Hypothalamus (tissue), 51 donors: ENCODE measurements around the gene MYL7.

ENCODE experiments used
- DNase-seq, 51 donors: peaks; one replicate each; lab custom pipeline; 2025; lab: John Stamatoyannopoulos, UW

Gene MYL7

DNA sequence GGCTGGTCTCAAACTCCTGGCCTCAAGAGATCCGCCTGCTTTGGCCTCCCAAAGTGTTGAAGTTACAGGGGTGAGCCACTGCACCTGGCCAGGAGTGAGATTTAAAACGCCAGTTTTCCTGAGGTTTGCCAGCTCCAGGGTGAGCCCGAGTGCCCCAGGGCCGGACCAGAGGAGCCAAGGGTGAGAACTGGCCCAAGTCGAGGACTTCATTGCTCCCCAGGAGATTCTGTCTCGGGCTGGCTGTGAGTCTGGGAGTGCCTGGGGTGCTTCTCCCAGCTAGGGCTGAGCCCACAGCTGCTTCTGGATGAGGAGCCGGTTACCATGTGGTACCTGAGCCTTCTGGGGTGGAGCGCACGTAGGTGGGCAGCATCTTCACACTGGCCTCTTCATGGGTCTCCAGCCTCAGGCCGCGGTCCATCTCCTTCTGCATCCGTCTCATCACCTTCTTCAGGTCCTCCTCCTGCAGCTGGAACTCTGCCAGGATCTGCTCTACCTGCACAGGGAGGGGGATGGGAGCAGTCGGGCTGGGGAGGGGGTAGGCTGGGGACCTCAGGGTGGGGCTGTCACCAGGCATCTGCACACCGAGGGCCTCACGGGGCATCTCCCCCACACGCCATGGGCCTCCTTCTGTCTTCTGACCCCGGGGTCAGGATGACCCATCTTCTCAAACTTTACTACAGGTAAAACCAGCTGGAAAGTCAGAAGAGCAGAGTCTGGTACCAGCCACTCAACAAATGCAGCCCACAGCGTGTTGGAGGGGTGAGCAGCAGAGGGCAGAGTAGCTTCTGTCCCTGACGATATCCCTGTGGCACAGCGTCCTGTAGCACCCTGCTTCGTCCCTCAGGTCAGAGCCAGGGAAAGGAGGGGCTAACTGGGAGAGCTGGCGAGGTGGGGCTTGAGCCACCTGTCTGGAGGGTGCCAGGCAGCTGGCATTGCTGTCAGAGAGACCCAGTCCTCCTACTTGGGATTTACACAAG lies 12.1 kb upstream of the MYL7 start:
- no peak for DNase-seq

DNA sequence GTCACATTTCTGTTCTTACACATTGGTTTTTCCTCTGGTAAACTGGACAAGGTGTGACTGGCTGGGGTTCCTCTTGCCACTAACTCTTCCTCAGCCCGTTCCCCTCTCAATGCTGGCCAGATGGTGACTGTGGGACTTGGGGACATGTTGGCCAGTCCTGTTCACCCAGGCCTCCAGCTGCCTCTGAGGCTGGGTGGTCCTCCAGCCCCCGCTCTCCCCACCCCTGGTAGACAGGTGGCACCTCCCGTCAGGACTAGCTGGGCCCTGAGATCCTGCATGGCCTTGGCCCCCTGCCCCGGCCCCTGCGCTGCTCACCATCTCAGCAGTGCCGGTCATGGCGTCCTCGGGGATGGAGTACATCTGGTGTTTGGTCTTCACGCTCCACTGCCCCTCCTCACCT lies 10.8 kb upstream of the MYL7 start:
- DNase-seq: no peak

DNA sequence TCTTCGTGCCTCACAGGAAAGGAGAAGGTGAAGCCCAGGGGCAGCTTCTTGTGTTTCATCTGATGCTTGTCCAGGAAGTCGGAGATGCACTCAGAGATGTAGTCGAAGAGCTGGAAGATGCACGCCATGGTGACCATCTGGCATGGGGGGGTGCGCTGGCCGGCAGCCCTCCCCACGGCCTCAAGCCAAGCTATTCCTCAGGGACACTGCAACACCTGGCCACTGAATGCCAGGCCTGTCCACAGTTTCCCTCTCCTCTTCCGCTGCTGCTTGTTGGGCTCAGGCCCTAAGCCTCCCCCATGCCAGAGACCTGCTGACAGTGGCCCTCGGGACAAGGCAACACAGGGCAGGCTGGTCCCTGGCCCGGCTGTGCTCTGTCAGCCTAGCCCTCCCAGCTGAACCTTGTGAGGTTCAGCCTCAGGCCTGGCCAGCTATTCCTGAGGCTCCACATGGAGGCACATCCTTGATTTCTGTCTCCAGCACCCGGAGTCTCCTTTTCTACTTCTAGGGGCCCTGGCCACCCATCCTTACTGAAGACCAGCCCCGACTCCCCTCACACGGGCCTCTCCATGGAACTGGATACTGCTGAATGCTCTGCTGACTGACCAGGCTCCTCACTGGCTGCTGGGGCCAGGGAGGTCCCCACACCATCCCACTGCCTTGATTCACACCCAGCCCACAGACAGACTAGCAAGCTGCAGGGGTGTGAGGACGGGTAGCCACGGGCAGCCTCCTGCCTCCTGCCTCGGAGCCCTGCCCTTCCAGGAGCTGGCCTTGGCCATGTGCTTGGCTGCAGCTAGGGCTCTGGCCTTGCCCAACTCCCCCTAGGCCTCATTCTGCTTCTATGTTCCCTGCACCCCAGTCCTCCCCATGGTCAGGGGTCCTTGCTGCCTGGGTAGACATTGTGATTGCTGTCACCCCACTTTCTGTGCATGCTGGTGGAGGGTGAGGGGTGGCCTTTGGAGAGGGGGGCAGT lies 10.1 kb upstream of the MYL7 start:
- no peak for DNase-seq

DNA sequence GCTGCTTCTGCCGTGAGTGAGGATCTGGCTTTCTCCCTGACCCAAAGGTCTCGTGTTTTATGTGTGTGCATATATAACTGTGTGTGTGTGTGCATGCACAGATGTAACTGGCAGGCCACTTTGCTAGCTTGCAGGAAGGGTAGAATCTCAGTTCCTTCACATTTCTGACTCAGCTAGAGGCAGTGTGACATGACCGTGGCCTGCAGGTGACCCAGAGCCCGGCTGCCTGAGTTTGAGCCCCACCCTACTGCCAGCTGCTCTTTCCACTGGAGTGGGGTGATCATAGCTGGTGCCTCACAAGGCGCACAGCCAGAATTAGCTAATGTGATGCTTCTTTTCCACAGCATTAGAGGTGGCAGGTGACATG lies 9.3 kb upstream of the MYL7 start:
- DNase-seq: no peak

DNA sequence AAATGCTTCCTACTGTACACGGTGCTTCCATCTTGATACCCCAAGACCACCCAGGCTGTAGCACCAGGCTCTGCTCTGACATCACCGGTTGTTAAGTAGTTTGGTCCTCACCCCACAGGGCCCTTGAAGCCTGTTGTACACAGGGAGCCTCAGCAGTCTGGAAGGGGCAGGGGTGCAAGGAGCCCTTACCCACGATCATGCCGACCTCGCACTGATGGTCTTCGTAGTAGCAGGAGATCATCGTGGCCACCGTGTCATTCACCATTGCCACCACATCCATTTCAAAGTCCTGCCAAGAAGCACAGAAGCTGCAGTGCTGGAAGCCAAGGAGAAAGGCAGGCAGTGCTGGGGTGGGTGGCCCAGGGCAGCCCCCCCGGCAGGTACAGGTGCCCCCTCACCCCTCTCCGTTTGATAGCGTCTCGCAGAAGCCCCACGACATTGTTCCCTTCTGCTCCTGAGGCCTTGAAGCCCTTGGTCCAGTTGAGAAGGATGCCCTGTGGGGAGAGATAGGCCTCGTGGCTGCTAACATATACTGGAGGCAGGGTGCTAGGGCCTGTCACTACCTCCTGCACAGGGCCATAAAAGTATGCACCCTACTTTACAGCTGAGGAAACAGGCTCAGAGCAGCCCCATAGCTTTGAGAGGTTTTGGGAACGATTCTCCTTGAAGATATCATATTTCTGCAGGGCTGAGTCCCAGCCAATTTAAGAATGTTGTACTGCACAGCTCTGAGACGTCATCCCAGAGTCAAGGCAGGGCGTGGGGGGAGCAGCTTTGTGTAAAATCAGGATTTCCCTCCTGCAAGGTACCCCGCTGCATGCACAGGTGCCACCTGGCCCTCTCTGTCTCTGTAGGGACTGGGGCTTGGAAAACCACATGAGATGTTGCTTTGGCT lies 8.7 kb upstream of the MYL7 start:
- DNase-seq: no peak

DNA sequence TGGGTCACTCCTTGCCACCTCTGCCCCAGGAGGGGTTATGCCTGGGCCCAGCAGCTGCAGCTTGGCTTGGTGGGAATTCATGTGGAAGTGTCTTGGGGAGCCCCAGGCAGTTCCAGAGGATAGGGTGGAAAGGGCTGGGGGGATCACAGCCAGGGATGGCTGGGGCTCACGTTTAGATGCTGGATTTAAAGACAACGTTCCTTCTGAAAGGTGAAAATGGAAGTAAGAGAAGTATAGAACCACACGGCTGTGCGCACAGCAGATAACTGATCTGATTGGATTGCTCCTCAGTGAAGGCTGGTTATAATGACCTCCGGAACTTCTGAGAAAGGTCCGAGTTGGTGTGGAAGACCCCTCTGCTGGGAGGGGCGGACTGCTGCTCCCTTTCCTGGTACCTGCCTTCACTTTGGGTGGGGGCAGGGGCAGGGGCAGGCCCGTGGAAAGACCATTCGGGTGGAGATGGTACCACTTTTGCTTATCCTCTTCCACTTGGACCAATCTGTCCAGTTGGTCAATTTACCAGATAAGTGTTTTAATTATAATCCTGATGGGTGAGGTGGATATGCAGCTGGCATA lies 7.9 kb upstream of the MYL7 start:
- DNase-seq: no peak

DNA sequence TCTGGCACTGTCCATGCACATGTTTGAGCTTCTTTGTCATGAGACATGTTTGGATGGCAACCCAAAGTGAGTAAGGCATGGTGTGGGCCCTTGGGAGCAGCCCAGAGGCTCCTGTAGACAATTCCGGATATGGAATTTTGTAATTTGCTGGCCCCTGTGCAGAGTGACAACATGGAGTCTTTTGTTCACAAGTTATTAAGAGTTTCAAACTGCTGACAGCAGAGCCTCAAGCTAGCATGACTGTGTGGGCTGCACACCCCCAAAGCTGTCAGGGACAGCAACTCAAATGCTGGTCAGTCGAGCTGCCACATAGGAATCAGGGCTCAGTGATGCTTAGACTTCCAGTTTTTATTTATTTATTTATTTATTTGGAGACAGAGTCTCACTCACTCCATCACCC lies 7.0 kb upstream of the MYL7 start:
- DNase-seq: no peak

DNA sequence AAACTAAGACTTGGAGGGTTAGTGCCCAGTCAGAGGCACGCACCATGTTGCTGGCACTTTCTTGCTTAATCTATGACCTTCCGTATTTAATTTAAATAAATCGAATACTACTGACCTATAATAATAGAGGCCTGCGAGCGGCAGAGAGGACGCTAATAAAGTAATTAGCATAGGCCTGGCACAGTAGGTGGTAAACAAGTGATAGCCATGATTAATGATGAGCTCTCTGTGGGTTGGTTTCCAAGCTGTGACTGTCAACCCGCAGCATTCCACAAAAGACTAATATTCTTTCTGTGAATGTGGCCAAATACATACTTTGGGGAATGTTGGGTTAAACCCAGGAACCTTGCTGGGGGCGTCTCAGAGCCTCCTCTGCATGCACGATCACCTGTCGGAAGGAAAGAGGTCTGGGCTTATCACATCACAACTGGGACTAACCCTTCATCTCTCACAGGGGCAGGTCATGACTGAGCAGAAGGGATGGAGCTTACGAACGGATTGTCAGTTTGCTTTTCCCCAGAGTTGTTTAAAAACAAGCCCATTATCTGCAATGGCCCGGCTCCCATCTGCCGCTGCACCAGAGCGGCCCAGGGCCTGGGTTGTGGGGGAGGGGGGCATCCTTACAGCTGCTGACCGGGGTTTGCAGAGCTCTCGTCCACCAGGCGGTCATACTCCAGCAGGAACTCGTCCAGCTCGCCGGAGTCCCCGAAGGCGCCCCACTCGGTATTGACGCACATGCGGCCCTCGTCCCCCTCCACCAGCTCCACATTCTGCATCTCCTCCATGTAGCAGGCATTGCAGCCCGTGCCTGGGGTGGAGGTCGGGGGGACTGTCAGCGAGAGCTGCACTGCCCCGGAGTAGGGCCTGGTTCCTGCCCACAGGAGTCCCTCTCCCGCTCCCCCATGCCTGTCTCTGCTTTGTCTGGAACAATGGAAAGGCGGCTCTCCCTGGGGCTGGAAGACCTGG lies 6.2 kb upstream of the MYL7 start:
- DNase-seq: peak in 11 of 51 donors; percentile 7 to 34 (median 16)

DNA sequence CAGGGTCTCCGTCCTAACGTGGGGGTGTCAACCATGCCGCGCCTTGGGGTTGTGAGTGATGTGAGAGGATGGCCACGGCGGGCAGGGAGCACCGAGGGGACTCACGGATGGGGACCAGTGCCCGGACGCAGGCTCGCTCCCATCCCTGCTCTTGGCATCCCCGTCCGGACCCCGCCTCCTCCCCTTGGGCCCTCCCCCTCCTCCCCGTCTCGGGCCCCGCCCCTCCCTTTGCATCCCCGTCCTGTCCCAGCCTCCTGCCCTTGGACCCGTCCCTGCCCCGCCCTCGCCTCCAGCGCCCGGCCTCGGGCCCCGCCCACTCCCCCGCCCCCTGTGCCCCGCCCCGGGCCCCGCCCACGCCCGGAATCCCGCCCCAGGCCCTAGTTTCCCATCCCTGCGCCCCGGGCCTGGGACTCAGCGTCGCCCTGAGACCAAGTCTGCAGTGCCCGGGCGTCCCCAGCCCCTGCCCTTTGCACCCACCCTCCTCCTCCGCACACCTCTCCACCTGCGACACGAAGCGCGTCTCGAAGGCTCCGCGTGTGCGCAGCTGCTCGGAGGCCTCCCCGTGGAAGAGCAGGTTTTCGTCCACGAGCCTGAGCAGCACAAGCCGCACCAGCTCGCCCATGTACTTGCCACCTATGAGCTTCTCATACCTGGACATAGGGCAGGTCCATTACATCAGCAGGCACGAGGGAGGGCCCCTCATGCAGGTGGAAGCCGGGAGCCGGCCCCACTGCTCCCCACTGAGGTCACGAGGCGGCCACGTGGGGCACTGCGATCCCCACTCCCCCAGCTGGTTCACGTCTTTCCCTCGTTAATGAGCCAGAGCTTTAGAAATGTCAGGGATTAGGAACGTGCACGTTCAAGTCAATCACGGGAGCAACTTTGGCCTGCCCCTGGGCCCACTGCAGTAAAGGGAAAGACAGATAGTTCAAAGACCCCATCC lies 5.1 kb upstream of the MYL7 start:
- peak in 41 of 51 donors; percentile 7 to 92 (median 58) for DNase-seq

DNA sequence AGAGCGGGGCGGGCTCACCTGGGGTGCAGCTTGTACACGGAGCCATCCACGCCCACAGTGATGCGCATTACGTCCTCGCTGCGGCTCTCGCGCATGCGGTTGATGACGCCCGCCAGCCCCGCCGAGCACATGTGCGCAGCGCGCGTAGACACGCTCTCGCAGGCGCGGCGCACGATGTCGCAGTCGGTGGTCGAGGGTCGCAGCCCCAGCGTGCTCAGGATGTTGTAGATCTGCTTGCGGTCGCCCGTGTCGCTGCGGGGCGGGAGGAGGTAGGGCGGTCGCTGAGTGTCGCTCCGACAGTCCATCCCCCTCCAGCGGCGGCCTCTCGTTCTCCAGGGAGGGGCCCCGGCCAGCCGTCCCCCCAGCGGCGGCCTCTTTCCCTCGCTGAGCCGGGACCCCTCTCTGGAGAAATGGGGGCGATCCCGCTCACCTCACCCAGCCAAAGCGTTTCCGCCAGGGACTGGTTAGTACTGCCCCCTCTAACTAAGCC lies 4.4 kb upstream of the MYL7 start:
- peak in 24 of 51 donors; percentile 15 to 62 (median 28) for DNase-seq

DNA sequence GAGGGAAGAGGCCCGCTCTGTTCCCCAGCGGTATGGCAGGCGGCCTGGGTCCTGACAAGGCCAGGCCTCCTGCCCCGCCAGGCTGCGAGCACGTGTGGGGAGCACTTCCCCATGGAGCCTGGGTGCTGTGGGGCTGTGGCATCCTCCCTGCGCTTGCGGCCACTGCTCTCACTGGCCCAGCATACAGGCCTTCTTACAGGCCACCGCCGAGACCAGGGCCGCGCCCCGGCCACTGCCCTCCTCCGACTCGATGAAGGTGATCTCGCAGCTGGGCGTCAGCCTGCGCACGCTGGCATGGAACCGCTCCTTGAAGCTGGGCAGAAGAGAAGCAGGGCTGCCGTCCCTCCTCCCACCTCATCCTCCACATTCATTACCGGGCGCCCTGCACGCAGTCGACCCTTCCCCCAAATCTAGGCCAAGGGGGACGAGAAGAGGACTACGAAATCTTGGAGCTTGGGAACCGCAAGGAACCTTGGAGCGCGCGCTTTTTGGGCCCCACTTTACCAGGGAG lies 3.9 kb upstream of the MYL7 start:
- peak in 2 of 51 donors; percentile 15 to 35 for DNase-seq

DNA sequence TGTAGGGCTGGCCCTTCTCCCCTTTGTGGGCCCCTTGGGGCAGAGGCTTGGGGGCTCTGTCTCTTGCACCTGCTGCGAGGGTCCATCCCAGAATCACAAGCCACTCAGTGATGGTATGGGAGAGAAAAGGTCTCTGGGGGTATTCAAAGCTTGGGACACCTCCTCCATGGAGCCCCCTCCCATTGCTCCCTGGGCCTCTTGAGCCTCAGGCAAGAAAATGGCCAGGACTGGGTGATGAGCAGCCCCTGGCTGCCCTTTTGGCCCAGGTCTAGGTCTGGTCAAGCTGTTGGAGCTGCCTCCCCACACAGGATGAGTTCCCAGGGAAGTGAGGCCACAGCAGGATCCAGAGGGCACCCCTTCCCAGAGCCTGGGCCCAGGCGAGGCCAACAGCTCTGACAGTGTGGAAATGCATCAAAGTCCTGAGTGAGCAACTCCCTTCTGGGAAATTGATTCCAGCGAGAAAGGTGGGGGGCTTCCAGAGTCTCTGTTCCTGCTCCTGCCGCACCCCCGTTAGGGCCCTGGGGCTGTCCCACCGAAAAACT lies 3.4 kb upstream of the MYL7 start:
- no peak for DNase-seq

DNA sequence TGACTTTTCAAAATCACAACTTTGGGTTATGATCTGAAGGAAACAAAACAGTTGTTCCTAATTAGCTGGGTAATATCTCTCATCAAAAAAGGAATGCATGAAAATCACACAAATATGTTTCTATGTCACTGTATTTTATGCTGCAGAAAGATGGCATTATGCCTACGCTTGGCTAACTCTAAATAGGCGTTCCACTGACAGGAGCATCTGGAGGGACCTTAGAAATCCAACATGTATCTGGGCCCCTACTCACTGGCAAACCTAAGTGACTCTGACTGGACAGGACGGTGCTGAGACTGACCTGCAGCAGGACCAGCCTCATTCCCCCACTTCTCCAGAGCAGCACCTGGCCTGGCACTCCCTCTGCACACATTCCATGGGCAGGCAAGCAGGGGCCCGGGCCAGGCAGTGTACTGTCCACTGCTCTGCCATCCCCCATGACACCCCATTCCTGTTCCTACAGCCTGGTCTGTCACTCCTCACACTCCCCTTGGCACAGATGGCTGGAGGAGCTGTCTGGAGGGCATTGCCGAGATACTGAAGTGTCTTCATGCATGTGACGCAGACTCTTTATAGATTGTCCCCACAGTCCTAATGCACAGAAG lies 2.6 kb upstream of the MYL7 start:
- no peak for DNase-seq

DNA sequence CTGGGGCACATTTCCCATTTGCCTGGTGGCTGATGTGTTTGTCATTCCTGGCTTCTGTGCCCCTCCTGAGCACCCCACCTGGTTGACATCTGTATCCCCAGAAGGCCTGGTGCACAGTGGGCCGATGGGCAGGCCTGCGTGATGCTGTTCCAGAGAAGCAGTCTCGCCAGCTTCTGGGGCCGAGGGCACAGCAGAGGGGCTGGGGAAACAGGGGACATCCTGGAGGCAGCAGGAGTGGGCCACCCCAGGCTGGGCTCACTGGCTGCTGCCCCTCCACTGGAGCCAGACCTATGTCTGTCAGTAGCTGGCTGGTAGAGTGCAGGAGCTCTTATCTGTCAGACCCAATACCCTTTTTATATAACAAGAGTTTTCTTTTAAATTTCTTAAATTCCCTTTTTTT lies 896 bp upstream of the MYL7 start:
- DNase-seq: no peak

DNA sequence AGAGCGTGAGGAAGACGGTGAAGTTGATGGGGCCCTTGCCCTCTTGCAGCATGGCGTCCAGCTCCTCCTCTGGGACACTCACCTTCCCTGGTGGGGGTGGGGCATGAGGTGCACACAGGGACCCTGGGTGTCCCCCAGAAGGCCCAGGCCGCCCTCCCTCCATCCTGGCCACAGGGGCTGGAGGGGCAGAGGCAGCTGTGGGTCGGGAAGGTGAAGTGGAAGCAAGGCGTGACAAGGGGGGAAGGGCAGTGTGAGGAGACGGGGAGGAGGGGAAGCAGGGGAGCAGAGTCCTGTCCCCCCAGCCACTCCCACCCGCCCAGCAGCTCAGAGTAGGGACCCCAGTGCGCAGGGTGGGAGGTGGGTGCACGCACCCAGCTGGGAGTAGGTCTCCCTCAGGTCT lies 791 bp downstream of the MYL7 start:
- DNase-seq: no peak

DNA sequence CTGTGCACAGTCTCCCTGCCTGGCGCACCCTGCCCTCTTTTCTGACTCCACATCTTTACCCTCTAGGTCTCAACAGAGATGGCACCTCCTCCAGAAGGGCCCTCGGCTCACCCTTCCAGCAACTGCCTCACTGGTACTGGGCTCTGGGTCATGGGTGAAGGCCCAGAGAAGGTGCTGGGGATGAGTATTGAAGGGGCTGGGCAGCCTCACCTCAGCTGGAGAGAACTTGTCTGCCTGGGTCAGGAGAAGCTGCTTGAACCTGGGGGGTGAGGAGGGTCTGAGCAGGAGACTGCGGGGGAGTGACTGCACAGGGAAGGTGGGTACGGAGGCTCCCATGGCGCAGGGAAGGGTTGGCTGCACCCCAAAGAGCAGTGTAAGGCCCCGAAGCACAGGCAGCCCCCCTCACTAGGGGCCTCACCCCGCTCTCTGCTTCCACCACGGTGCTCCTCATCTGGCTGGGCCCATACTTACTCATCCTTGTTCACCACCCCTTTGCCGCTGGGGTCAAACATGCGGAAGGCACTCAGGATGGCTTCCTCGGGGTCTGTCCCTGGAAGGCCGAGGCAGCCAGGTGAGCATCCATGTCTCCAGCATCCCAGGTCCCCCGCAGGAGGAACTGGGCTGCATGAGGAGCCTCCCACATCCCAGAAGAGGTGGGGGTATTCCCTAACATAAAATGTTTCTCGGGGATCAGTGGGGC lies 1.7 kb downstream of the MYL7 start:
- no peak for DNase-seq
